ENCODE measurements around the gene OSTM1. TPM values are rescaled to one million over a fixed set of nuclear protein-coding genes. Genes with fewer than 3 reads are reported as not detected.
"Not testable (repeated sequence)": the region's sequence is repeated elsewhere in the genome, so short reads cannot be mapped to it uniquely, and the experiment has no call there.

Gene OSTM1
- total RNA-seq, 2 donors from 2014 or later, result 114 to 116 TPM

DNA sequence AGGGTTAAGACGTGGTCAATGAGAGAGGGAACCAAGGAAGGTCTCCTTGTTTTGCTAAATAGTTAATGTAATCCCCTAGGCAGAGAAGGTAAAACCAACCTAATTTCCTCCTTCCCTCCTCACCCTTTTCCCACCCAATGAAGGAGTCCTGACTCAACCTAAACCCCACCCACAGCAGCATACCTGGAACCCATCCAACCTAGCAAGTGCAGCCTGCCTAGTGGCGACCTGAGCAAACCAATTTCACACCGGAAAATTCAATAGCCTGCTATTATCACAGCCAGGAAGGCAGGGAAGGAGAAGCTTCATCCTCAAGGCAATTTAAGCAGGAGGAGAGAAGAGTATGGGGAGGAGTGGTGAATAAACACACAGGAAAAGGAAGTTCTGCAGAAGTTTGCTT is 46.9 kb downstream of the OSTM1 start:
- TF ChIP-seq CTCF (IDR thresholded peaks at IDR 0.05), result no peak
- Histone ChIP-seq H3K27me3 (replicated peaks; ENCODE audit: insufficient read depth) (no peaks in the 10 kb centered on the region), H3K9me3 (no peaks in the 10 kb centered on the region), H3K4me1 (ENCODE audit: control insufficient read depth in 1 of 2, low read depth in 2 of 2) (no peaks in the 10 kb centered on the region), H3K36me3 (no peaks in the 10 kb centered on the region), H3K4me3 (no peak overlapping the region), H3K27ac (no peak overlapping the region)
- ATAC-seq (ENCODE audit: insufficient number of reproducible peaks, low FRiP score, low read depth) (no peak), DNase-seq (ENCODE audit: low spot score) (no peak)

GRCh38 chr6:108027056-108027455 is 47.5 kb downstream of the OSTM1 start:
- no peak for TF ChIP-seq CTCF (IDR thresholded peaks at IDR 0.05)
- H3K4me1 ChIP-seq (ENCODE audit: control insufficient read depth in 1 of 2, low read depth in 2 of 2), result no peaks in the 10 kb centered on the region
- H3K9me3 ChIP-seq, result no peaks in the 10 kb centered on the region
- H3K27ac ChIP-seq, result no peak overlapping the region
- no peak for DNase-seq (ENCODE audit: low spot score)
- H3K4me3 ChIP-seq, result no peak overlapping the region
- H3K27me3 ChIP-seq (replicated peaks; ENCODE audit: insufficient read depth), result no peaks in the 10 kb centered on the region
- H3K36me3 ChIP-seq, result no peaks in the 10 kb centered on the region
- ATAC-seq (ENCODE audit: insufficient number of reproducible peaks, low FRiP score, low read depth), result no peak

DNA sequence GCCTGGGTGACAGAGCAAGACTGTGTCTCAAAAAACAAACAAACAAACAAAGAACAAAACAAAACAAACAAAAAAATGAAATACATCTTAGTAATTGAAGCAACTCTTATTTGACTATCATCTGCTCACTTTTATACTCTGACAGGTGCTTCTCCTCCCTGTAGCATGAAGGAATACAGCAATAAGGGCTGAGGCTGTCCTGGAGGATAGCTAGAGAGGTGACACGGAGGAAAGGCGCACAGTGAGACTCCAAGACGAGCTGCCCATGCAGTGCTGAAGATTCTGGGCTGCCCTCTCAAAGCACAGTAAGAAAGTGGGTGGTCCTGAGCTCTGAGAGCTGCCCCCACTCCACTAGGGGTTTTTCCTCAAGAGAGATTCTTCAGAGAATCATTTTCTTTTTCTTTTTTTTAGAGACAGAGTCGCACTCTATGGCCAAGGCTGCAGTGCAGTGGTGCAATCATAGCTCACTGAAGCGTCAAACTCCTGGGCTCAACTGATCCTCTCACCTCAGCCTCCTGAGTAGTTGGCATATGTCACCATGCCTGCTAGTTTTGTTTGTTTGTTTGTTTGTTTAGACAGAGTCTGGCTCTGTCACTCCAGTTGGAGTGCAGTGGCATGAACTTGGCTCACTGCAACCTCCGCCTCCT is 50.0 kb downstream of the OSTM1 start:
- Histone ChIP-seq H3K4me1 (ENCODE audit: control insufficient read depth in 1 of 2, low read depth in 2 of 2) (no peaks in the 10 kb centered on the region), H3K27me3 (replicated peaks; ENCODE audit: insufficient read depth) (no peaks in the 10 kb centered on the region), H3K4me3 (no peak overlapping the region), H3K36me3 (no peaks in the 10 kb centered on the region), H3K27ac (no peak overlapping the region), H3K9me3 (no peaks in the 10 kb centered on the region)
- no peak for TF ChIP-seq CTCF (IDR thresholded peaks at IDR 0.05)
- no peak for ATAC-seq (ENCODE audit: insufficient number of reproducible peaks, low FRiP score, low read depth)
- no peak for DNase-seq (ENCODE audit: low spot score)

- Histone ChIP-seq H3K27ac (no peak overlapping the region), H3K4me1 (ENCODE audit: control insufficient read depth in 1 of 2, low read depth in 2 of 2) (no peaks in the 10 kb centered on the region), H3K9me3 (no peaks in the 10 kb centered on the region), H3K36me3 (no peaks in the 10 kb centered on the region), H3K27me3 (replicated peaks; ENCODE audit: insufficient read depth) (no peaks in the 10 kb centered on the region), H3K4me3 (no peak overlapping the region)
- no peak for ATAC-seq (ENCODE audit: insufficient number of reproducible peaks, low FRiP score, low read depth)
- TF ChIP-seq CTCF (IDR thresholded peaks at IDR 0.05), result no peak
- no peak for DNase-seq (ENCODE audit: low spot score)
Measured at GRCh38 chr6:108020472-108021116, 53.9 kb downstream of the OSTM1 start.

- not testable (repeated sequence) for H3K4me1 ChIP-seq (ENCODE audit: control insufficient read depth in 1 of 2, low read depth in 2 of 2); H3K9me3 ChIP-seq; H3K27ac ChIP-seq; H3K27me3 ChIP-seq (replicated peaks; ENCODE audit: insufficient read depth); ATAC-seq (ENCODE audit: insufficient number of reproducible peaks, low FRiP score, low read depth); H3K36me3 ChIP-seq; H3K4me3 ChIP-seq; DNase-seq (ENCODE audit: low spot score)
Measured at GRCh38 chr6:108016283-108016682, 58.3 kb downstream of the OSTM1 start.
